ENCODE measurements around the gene ZNF716.
"Not testable (repeated sequence)": the region's sequence is repeated elsewhere in the genome, so short reads cannot be mapped to it uniquely, and the experiment has no call there.

The ZNF716 gene

GRCh38 chr7:57449904-57450303 lies at the start of gene ZNF716:
TSS of gene ZNF716 (plus strand) at chr7:57450177. CDS start at chr7:57450289, 112 bp downstream.
- DNase-seq (ENCODE audit: low read depth in 1 of 2, low spot score in 1 of 2): no peak

- no peak for DNase-seq (ENCODE audit: low read depth in 1 of 2, low spot score in 1 of 2)
Measured at GRCh38 chr7:57400531-57401155, 49.3 kb upstream of the ZNF716 start.

GRCh38 chr7:57403051-57403450 lies 46.9 kb upstream of the ZNF716 start:
- DNase-seq (ENCODE audit: low read depth in 1 of 2, low spot score in 1 of 2): not testable (repeated sequence)

GRCh38 chr7:57403601-57404342 lies 46.2 kb upstream of the ZNF716 start:
- no peak for DNase-seq (ENCODE audit: low read depth in 1 of 2, low spot score in 1 of 2)

- DNase-seq (ENCODE audit: low read depth in 1 of 2, low spot score in 1 of 2): no peak
Measured at GRCh38 chr7:57404343-57404966, 45.5 kb upstream of the ZNF716 start.

GRCh38 chr7:57404967-57405421 lies 45.0 kb upstream of the ZNF716 start:
- no peak for DNase-seq (ENCODE audit: low read depth in 1 of 2, low spot score in 1 of 2)

GRCh38 chr7:57407125-57407524 lies 42.9 kb upstream of the ZNF716 start:
- no peak for DNase-seq (ENCODE audit: low read depth in 1 of 2, low spot score in 1 of 2)

- no peak for DNase-seq (ENCODE audit: low read depth in 1 of 2, low spot score in 1 of 2)
Measured at GRCh38 chr7:57412168-57412567, 37.8 kb upstream of the ZNF716 start.

- no peak for DNase-seq (ENCODE audit: low read depth in 1 of 2, low spot score in 1 of 2)
Measured at GRCh38 chr7:57412618-57413017, 37.4 kb upstream of the ZNF716 start.

GRCh38 chr7:57413529-57414398 lies 36.2 kb upstream of the ZNF716 start:
- no peak for DNase-seq (ENCODE audit: low read depth in 1 of 2, low spot score in 1 of 2)

- DNase-seq (ENCODE audit: low read depth in 1 of 2, low spot score in 1 of 2): no peak
Measured at GRCh38 chr7:57414415-57414814, 35.6 kb upstream of the ZNF716 start.

GRCh38 chr7:57414852-57415251 lies 35.1 kb upstream of the ZNF716 start:
- DNase-seq (ENCODE audit: low read depth in 1 of 2, low spot score in 1 of 2): no peak

GRCh38 chr7:57415326-57415725 lies 34.7 kb upstream of the ZNF716 start:
- DNase-seq (ENCODE audit: low read depth in 1 of 2, low spot score in 1 of 2): no peak

GRCh38 chr7:57415730-57416129 lies 34.2 kb upstream of the ZNF716 start:
- no peak for DNase-seq (ENCODE audit: low read depth in 1 of 2, low spot score in 1 of 2)

- DNase-seq (ENCODE audit: low read depth in 1 of 2, low spot score in 1 of 2): no peak
Measured at GRCh38 chr7:57416601-57417358, 33.2 kb upstream of the ZNF716 start.

- DNase-seq (ENCODE audit: low read depth in 1 of 2, low spot score in 1 of 2): no peak
Measured at GRCh38 chr7:57417736-57418135, 32.2 kb upstream of the ZNF716 start.

GRCh38 chr7:57423768-57424167 lies 26.2 kb upstream of the ZNF716 start:
- no peak for DNase-seq (ENCODE audit: low read depth in 1 of 2, low spot score in 1 of 2)

GRCh38 chr7:57424515-57425238 lies 25.3 kb upstream of the ZNF716 start:
- no peak for DNase-seq (ENCODE audit: low read depth in 1 of 2, low spot score in 1 of 2)

- DNase-seq (ENCODE audit: low read depth in 1 of 2, low spot score in 1 of 2): no peak
Measured at GRCh38 chr7:57425239-57425944, 24.6 kb upstream of the ZNF716 start.
